ENCODE measurements around the gene RBM38.

Gene RBM38

GRCh38 chr20:57390604-57391438, at the start of gene RBM38:
Gene RBM38, plus strand, starts transcription at chr20:57391396. Its CDS starts 186 bp downstream, at chr20:57391582.
- H3K4me2 ChIP-seq (ENCODE audit: low read depth, low read length, poor library complexity, severe bottlenecking): peak within 1 kb of the TSS; percentile 98
- H3K27me3 ChIP-seq (ENCODE audit: insufficient read depth, low read length, poor library complexity, severe bottlenecking): no peaks in the 10 kb centered on the region
- peaks cover 41% of the 10 kb centered on the region for H4K20me1 ChIP-seq (ENCODE audit: insufficient read depth, low read length, poor library complexity, severe bottlenecking)
- H3K9ac ChIP-seq (ENCODE audit: low read depth, low read length, poor library complexity, severe bottlenecking): peak within 1 kb of the TSS; percentile 87
- TF ChIP-seq EZH2phosphoT487 (IDR thresholded peaks at IDR 0.05; ENCODE audit: borderline replicate concordance) (no peak), CTCF (conservative IDR thresholded peaks at IDR 0.05; ENCODE audit: low read length) (no peak)
- peak within 1 kb of the TSS; percentile 72 for H2AFZ ChIP-seq (ENCODE audit: low read length)
- H3K9me3 ChIP-seq (ENCODE audit: insufficient read depth, low read depth, low read length): no peaks in the 10 kb centered on the region
- H3K36me3 ChIP-seq (ENCODE audit: insufficient read depth, low read length): peaks cover 9% of the 10 kb centered on the region; the same call in 1 of the 2 replicates
- H3K4me3 ChIP-seq (ENCODE audit: low read length, poor library complexity, severe bottlenecking): peak within 1 kb of the TSS; percentile 87
- H3K9me2 ChIP-seq (replicated peaks; ENCODE audit: low read depth, low read length): no peaks in the 10 kb centered on the region
- H3K4me1 ChIP-seq (ENCODE audit: insufficient read depth, low read length, poor library complexity, severe bottlenecking): peaks cover 40% of the 10 kb centered on the region
- peaks cover 43% of the 10 kb centered on the region for H3K79me2 ChIP-seq (ENCODE audit: insufficient read depth, low read length)
- H3F3A ChIP-seq (ENCODE audit: low read depth): no peaks in the 10 kb centered on the region

GRCh38 chr20:57341663-57342062, 49.5 kb upstream of the RBM38 start:
- H3K27me3 ChIP-seq (ENCODE audit: insufficient read depth, low read length, poor library complexity, severe bottlenecking): no peaks in the 10 kb centered on the region
- no peak for TF ChIP-seq EZH2phosphoT487 (IDR thresholded peaks at IDR 0.05; ENCODE audit: borderline replicate concordance)
- TF ChIP-seq CTCF (conservative IDR thresholded peaks at IDR 0.05; ENCODE audit: low read length): no peak

GRCh38 chr20:57342829-57343228, 48.4 kb upstream of the RBM38 start:
- H3K36me3 ChIP-seq (ENCODE audit: insufficient read depth, low read length): no peaks in the 10 kb centered on the region
- no peak for TF ChIP-seq EZH2phosphoT487 (IDR thresholded peaks at IDR 0.05; ENCODE audit: borderline replicate concordance)
- no peak for TF ChIP-seq CTCF (conservative IDR thresholded peaks at IDR 0.05; ENCODE audit: low read length)
- no peak overlapping the region for H3K4me3 ChIP-seq (ENCODE audit: low read length, poor library complexity, severe bottlenecking)
- H3K79me2 ChIP-seq (ENCODE audit: insufficient read depth, low read length): no peaks in the 10 kb centered on the region
- H3K4me1 ChIP-seq (ENCODE audit: insufficient read depth, low read length, poor library complexity, severe bottlenecking): no peaks in the 10 kb centered on the region
- no peaks in the 10 kb centered on the region for H3F3A ChIP-seq (ENCODE audit: low read depth)
- no peaks in the 10 kb centered on the region for H3K9me3 ChIP-seq (ENCODE audit: insufficient read depth, low read depth, low read length)
- H3K9me2 ChIP-seq (replicated peaks; ENCODE audit: low read depth, low read length): no peaks in the 10 kb centered on the region
- no peak overlapping the region for H3K4me2 ChIP-seq (ENCODE audit: low read depth, low read length, poor library complexity, severe bottlenecking)
- no peaks in the 10 kb centered on the region for H4K20me1 ChIP-seq (ENCODE audit: insufficient read depth, low read length, poor library complexity, severe bottlenecking)
- no peaks in the 10 kb centered on the region for H3K27me3 ChIP-seq (ENCODE audit: insufficient read depth, low read length, poor library complexity, severe bottlenecking)
- H2AFZ ChIP-seq (ENCODE audit: low read length): no peak overlapping the region
- no peak overlapping the region for H3K9ac ChIP-seq (ENCODE audit: low read depth, low read length, poor library complexity, severe bottlenecking)

More at GRCh38 chr20:57341663-57342062, 49.5 kb upstream of the RBM38 start:
- Histone ChIP-seq H3K9ac (ENCODE audit: low read depth, low read length, poor library complexity, severe bottlenecking) (no peak overlapping the region), H3F3A (ENCODE audit: low read depth) (no peaks in the 10 kb centered on the region), H3K4me2 (ENCODE audit: low read depth, low read length, poor library complexity, severe bottlenecking) (no peak overlapping the region), H3K79me2 (ENCODE audit: insufficient read depth, low read length) (no peaks in the 10 kb centered on the region), H3K36me3 (ENCODE audit: insufficient read depth, low read length) (no peaks in the 10 kb centered on the region), H2AFZ (ENCODE audit: low read length) (no peak overlapping the region), H3K4me1 (ENCODE audit: insufficient read depth, low read length, poor library complexity, severe bottlenecking) (no peaks in the 10 kb centered on the region), H4K20me1 (ENCODE audit: insufficient read depth, low read length, poor library complexity, severe bottlenecking) (no peaks in the 10 kb centered on the region), H3K9me3 (ENCODE audit: insufficient read depth, low read depth, low read length) (no peaks in the 10 kb centered on the region), H3K9me2 (replicated peaks; ENCODE audit: low read depth, low read length) (no peaks in the 10 kb centered on the region), H3K4me3 (ENCODE audit: low read length, poor library complexity, severe bottlenecking) (no peak overlapping the region)
